Keratinocyte (primary cell): ENCODE results near the gene NTNG2. TPM values are rescaled to one million over a fixed set of nuclear protein-coding genes. Genes with fewer than 3 reads are reported as not detected.
"Not testable (repeated sequence)": the region's sequence is repeated elsewhere in the genome, so short reads cannot be mapped to it uniquely, and the experiment has no call there.

Experiments
- DNase-seq: peaks from one replicate; pipeline ENCODE4 v3.0.0-alpha.2; 2011; ENCODE audit warnings: low read depth, missing footprints, low spot score
- FAIRE-seq: peaks from 2 replicates; lab custom pipeline; 2011; peaks lifted over from hg19 to GRCh38; lab: Jason Lieb, UNC
- H2AFZ ChIP-seq: 2 replicates; pipeline ENCODE4 v1.6.0; 2012; ENCODE audit warnings: low read length, control low read depth, inconsistent platforms; ENCODE audit not compliant: control insufficient read depth
- H3K27ac ChIP-seq: 2 replicates; pipeline ENCODE4 v1.5.1; 2011; ENCODE audit warnings: low read length; ENCODE audit not compliant: control insufficient read depth, insufficient read depth
- H3K27me3 ChIP-seq: 3 replicates; pipeline ENCODE4 v1.6.0; 2011; ENCODE audit warnings: low read length; ENCODE audit not compliant: control insufficient read depth, insufficient read depth; ENCODE audit errors: extremely low read depth
- H3K36me3 ChIP-seq, 2 experiments: 2 replicates in 1 of 2; 3 replicates in 1 of 2; pipeline ENCODE4 v1.5.1; 2011; ENCODE audit warnings: low read length in 2 of 2, mild to moderate bottlenecking in 1 of 2; ENCODE audit not compliant: control insufficient read depth in 2 of 2, insufficient read depth in 2 of 2; ENCODE audit errors: extremely low read depth in 1 of 2
- H3K4me1 ChIP-seq: 3 replicates; pipeline ENCODE4 v1.5.1; 2011; ENCODE audit warnings: low read length; ENCODE audit not compliant: control insufficient read depth, insufficient read depth; ENCODE audit errors: extremely low read depth
- H3K4me2 ChIP-seq: 3 replicates; pipeline ENCODE4 v1.6.0; 2011; ENCODE audit warnings: low read depth, low read length; ENCODE audit not compliant: control insufficient read depth, insufficient read depth; ENCODE audit errors: extremely low read depth
- H3K4me3 ChIP-seq, 3 experiments: fragments of 200-600 bp in 1 of 3; sonication (generic) in 1 of 3; 2 replicates in 2 of 3; 3 replicates in 1 of 3; pipeline ENCODE4 v1.5.1; 2011 to 2016; ENCODE audit warnings: low read length in 3 of 3, mild to moderate bottlenecking in 3 of 3, control low read depth in 2 of 3, inconsistent platforms in 1 of 3, low read depth in 1 of 3, mixed read lengths in 1 of 3, mixed run types in 1 of 3, moderate library complexity in 1 of 3; ENCODE audit not compliant: control insufficient read depth in 2 of 3, insufficient read depth in 2 of 3; ENCODE audit errors: extremely low read depth in 1 of 3
- H3K79me2 ChIP-seq: 2 replicates; pipeline ENCODE4 v1.6.0; 2012; ENCODE audit warnings: low read length; ENCODE audit not compliant: control insufficient read depth, insufficient read depth
- H3K9ac ChIP-seq: 3 replicates; pipeline ENCODE4 v1.6.0; 2011; ENCODE audit warnings: low read length; ENCODE audit not compliant: control insufficient read depth, insufficient read depth; ENCODE audit errors: extremely low read depth
- H3K9me1 ChIP-seq: 3 replicates; pipeline ENCODE4 v1.6.0; 2011; ENCODE audit warnings: low read length; ENCODE audit not compliant: control insufficient read depth, insufficient read depth; ENCODE audit errors: extremely low read depth
- H3K9me3 ChIP-seq: 2 replicates; pipeline ENCODE4 v1.5.1; 2012; ENCODE audit warnings: low read depth, low read length; ENCODE audit not compliant: control insufficient read depth
- H4K20me1 ChIP-seq: 3 replicates; pipeline ENCODE4 v1.6.0; 2011; ENCODE audit warnings: low read length; ENCODE audit not compliant: control insufficient read depth, insufficient read depth; ENCODE audit errors: extremely low read depth
- CTCF ChIP-seq, 3 experiments: IDR thresholded peaks in 1 of 3; conservative IDR thresholded peaks in 1 of 3; optimal IDR thresholded peaks in 1 of 3; 2 replicates in 2 of 3; 3 replicates in 1 of 3; pipeline versions ENCODE3 to v1.5.1; 2011; ENCODE audit warnings: low read length in 3 of 3, mild to moderate bottlenecking in 3 of 3, moderate library complexity in 2 of 3, control low read depth in 1 of 3, inconsistent platforms in 1 of 3; ENCODE audit not compliant: insufficient read depth in 2 of 3; ENCODE audit errors: extremely low read depth in 1 of 3
- EZH2 ChIP-seq: IDR thresholded peaks from one replicate; pipeline ENCODE4 v1.6.1; 2012; ENCODE audit warnings: inconsistent platforms, mild to moderate bottlenecking, low read length, moderate library complexity
- dilution Hi-C: fragments of 300-500 bp; cut with MboI; formaldehyde crosslinking; loops from one replicate; pipeline ENCODE4 v1.7.0; 2020; ENCODE audit warnings: low sequenced_read_pairs; ENCODE audit not compliant: extremely low pct_ligation_motif_present
- polyA plus RNA-seq, 5 experiments: library from polyadenylated mRNA; depleted of rRNA in 3 of 5; stranded (reverse) in 3 of 5; stranded (forward) in 1 of 5; unstranded in 1 of 5; fragments of >200 nt; gene quantifications; 1 replicate in 1 of 5; 2 replicates in 3 of 5; 3 replicates in 1 of 5; pipeline versions ENCODE4 v1.2.1 to v1.2.3, GENCODE V29; 2011 to 2012; ENCODE audit warnings: missing spikeins in 2 of 5, low read depth in 1 of 5, low replicate concordance in 1 of 5

NTNG2 gene
- polyA plus RNA-seq, 1 donor (not counting 4 experiments of a cell fraction or from before 2014, with no cell fraction given), result 0.05 TPM

- no peak for TF ChIP-seq CTCF (optimal IDR thresholded peaks at IDR 0.05 in 1 of 3, IDR thresholded peaks at IDR 0.05 in 1 of 3, conservative IDR thresholded peaks at IDR 0.05 in 1 of 3; ENCODE audit: extremely low read depth in 1 of 3, insufficient read depth in 2 of 3, low read length in 3 of 3)
- no peak for TF ChIP-seq EZH2
- H4K20me1 ChIP-seq, result no peaks in the 10 kb centered on the region
- H3K4me3 ChIP-seq, result no peak overlapping the region
- H3K9ac ChIP-seq, result no peak overlapping the region
- dilution Hi-C loops, result no loop called here
- no peak overlapping the region for H2AFZ ChIP-seq
- no peak overlapping the region for H3K27ac ChIP-seq
- no peaks in the 10 kb centered on the region for H3K36me3 ChIP-seq
- H3K27me3 ChIP-seq, result peaks cover 64% of the 10 kb centered on the region
- DNase-seq, result no peak
- H3K4me1 ChIP-seq, result no peaks in the 10 kb centered on the region
- H3K9me1 ChIP-seq, result no peaks in the 10 kb centered on the region
- FAIRE-seq, result no peak
- no peaks in the 10 kb centered on the region for H3K9me3 ChIP-seq
- H3K79me2 ChIP-seq, result no peaks in the 10 kb centered on the region
- no peak overlapping the region for H3K4me2 ChIP-seq
These were observed 32.3 kb upstream of the NTNG2 start for GRCh38 chr9:132129535-132129934.

GRCh38 chr9:132134085-132134484 lies 27.8 kb upstream of the NTNG2 start:
- H3K9me1 ChIP-seq, dilution Hi-C loops, H3K79me2 ChIP-seq, H3K9ac ChIP-seq, H3K9me3 ChIP-seq, H3K4me1 ChIP-seq, H3K36me3 ChIP-seq, H4K20me1 ChIP-seq, H2AFZ ChIP-seq, FAIRE-seq, DNase-seq, H3K4me3 ChIP-seq, H3K4me2 ChIP-seq, H3K27ac ChIP-seq: not testable (repeated sequence)
- H3K27me3 ChIP-seq, result peaks cover 57% of the 10 kb centered on the region

DNA sequence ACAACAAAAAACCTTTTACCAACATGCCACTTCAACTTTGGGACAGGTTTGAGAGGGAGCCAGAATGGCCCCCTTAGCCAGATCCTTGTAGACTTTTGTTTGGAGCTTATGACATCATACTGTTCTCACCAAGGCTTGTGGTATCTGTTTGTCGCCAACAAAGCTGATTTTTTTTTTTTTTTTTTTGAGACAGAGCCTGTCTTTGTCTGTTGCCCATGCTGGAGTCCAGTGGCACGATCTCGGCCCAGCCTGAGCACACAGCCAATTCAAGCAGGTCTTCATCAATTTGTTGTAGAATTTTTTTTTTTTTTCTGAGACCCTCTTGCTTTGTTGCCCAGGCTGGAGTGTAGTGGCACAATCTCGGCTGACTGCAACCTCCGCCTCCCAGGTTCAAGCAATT lies 26.4 kb upstream of the NTNG2 start:
- Histone ChIP-seq H3K9me3 (no peaks in the 10 kb centered on the region), H2AFZ (no peak overlapping the region), H3K4me3 (no peak overlapping the region), H3K27me3 (peaks cover 56% of the 10 kb centered on the region), H3K4me1 (no peaks in the 10 kb centered on the region), H3K36me3 (no peaks in the 10 kb centered on the region), H3K4me2 (no peak overlapping the region), H3K27ac (no peak overlapping the region), H4K20me1 (no peaks in the 10 kb centered on the region), H3K79me2 (no peaks in the 10 kb centered on the region), H3K9me1 (peaks cover 4% of the 10 kb centered on the region), H3K9ac (no peak overlapping the region)
- TF ChIP-seq EZH2, result no peak
- no peak for TF ChIP-seq CTCF (optimal IDR thresholded peaks at IDR 0.05 in 1 of 3, IDR thresholded peaks at IDR 0.05 in 1 of 3, conservative IDR thresholded peaks at IDR 0.05 in 1 of 3; ENCODE audit: extremely low read depth in 1 of 3, insufficient read depth in 2 of 3, low read length in 3 of 3)
- dilution Hi-C loops, result no loop called here
- DNase-seq, result no peak
- no peak for FAIRE-seq
